HL-60 (cell line): ENCODE measurements around the gene TRAK2.

Source experiments
- DNase-seq, 2 experiments: peaks; one replicate each; pipeline ENCODE4 v3.0.0-alpha.2; 2010 to 2020; ENCODE audit warnings: low read depth in 1 of 2, low spot score in 1 of 2
- H3K27ac ChIP-seq: fragments of 250-450 bp; sonication (Bioruptor Pico); replicated peaks from 2 replicates; pipeline ENCODE4 v1.5.1; 2020; ENCODE audit warnings: mild to moderate bottlenecking, moderate library complexity
- H3K27me3 ChIP-seq: fragments of 250-450 bp; sonication (Bioruptor Pico); 2 replicates; pipeline ENCODE4 v1.5.1; 2021; ENCODE audit warnings: mild to moderate bottlenecking, moderate library complexity; ENCODE audit not compliant: insufficient read depth, poor library complexity, severe bottlenecking
- H3K4me3 ChIP-seq: replicated peaks from 2 replicates; pipeline ENCODE4 v1.5.1; 2011; ENCODE audit warnings: mild to moderate bottlenecking, control low read depth, low read length; ENCODE audit not compliant: insufficient read depth
- CTCF ChIP-seq: IDR thresholded peaks from one replicate; pipeline ENCODE4 v1.5.1; 2011; ENCODE audit warnings: low read length, control low read depth, inconsistent platforms; ENCODE audit not compliant: insufficient read depth
- GABPA ChIP-seq: IDR thresholded peaks from 2 replicates; pipeline ENCODE4 v1.6.1; 2012; ENCODE audit warnings: low read depth
- POLR2AphosphoS5 ChIP-seq: IDR thresholded peaks from 2 replicates; pipeline ENCODE4 v1.6.1; 2012; ENCODE audit warnings: low read depth
- SPI1 ChIP-seq: IDR thresholded peaks from 2 replicates; pipeline ENCODE4 v1.6.1; 2012; ENCODE audit warnings: low read depth, mild to moderate bottlenecking, borderline replicate concordance
- TF ChIP-seq, protein P1 (sequence below): IDR thresholded peaks from 2 replicates; pipeline ENCODE4 v1.6.1; 2012; ENCODE audit warnings: low read depth; ENCODE audit not compliant: insufficient replicate concordance

Gene TRAK2

DNA sequence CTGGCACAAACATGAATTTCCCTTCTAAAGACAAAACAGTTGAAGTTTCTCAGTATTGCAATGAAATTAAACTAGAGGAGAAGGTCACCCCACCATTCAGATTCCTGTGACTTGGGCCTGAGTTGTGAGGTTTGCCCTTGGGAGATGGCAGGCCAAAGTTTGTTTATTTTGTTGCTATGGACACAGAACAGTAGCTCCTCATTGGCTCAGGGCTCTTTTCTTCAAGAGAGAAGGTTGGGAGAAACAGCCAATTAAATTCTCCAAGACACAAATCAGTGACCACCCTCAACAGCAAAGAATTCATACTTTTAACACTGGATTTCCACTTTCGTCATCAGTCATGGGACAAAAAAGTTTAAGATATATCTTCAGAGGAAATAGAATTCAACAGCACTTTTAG is 94.0 kb downstream of the TRAK2 start, which contains the start of gene FLACC1:
Gene FLACC1, minus strand, starts transcription at position 125 of the 400 bp plus-strand sequence. CDS start 5,941 bp downstream, outside the sequence.
- DNase-seq: no peak
- Histone ChIP-seq H3K27me3 (no peaks in the 10 kb centered on the region), H3K27ac (no peak within 1 kb of the TSS), H3K4me3 (no peak within 1 kb of the TSS)
- TF ChIP-seq POLR2AphosphoS5: no peak
- TF ChIP-seq, protein P1, sequence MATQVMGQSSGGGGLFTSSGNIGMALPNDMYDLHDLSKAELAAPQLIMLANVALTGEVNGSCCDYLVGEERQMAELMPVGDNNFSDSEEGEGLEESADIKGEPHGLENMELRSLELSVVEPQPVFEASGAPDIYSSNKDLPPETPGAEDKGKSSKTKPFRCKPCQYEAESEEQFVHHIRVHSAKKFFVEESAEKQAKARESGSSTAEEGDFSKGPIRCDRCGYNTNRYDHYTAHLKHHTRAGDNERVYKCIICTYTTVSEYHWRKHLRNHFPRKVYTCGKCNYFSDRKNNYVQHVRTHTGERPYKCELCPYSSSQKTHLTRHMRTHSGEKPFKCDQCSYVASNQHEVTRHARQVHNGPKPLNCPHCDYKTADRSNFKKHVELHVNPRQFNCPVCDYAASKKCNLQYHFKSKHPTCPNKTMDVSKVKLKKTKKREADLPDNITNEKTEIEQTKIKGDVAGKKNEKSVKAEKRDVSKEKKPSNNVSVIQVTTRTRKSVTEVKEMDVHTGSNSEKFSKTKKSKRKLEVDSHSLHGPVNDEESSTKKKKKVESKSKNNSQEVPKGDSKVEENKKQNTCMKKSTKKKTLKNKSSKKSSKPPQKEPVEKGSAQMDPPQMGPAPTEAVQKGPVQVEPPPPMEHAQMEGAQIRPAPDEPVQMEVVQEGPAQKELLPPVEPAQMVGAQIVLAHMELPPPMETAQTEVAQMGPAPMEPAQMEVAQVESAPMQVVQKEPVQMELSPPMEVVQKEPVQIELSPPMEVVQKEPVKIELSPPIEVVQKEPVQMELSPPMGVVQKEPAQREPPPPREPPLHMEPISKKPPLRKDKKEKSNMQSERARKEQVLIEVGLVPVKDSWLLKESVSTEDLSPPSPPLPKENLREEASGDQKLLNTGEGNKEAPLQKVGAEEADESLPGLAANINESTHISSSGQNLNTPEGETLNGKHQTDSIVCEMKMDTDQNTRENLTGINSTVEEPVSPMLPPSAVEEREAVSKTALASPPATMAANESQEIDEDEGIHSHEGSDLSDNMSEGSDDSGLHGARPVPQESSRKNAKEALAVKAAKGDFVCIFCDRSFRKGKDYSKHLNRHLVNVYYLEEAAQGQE: no peak
- TF ChIP-seq CTCF: no peak

- DNase-seq: no peak
Observed at GRCh38 chr2:201353116-201353515, 98.1 kb downstream of the TRAK2 start.

DNA sequence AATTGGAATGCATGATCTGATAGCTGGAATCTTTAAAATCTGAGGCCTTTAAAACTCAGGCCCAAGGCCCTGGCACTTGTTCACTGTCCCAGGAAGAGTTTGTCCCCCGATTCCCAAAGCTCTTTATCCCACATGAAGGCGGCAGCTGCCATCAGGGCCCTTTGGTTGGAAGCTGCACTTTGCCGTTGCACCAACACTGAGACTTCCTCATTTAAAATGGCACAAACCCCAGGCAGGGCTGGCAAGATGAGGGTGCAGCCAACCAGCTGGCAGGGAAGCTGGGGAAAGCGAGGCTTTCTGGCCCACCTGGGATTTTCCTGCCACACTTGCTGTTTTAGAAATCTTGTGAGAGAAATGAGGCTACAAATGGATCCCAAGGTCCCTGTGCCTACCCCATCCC is 100.4 kb downstream of the TRAK2 start:
- DNase-seq: peak in 1 of 2 experiments; percentile 55
- Histone ChIP-seq H3K27me3 (no peaks in the 10 kb centered on the region), H3K27ac (no peak overlapping the region; the same call in 1 of the 2 replicates), H3K4me3 (no peak overlapping the region)
- TF ChIP-seq CTCF (no peak), SPI1 (peak; percentile 84)
- TF ChIP-seq, protein P1: no peak

More at GRCh38 chr2:201353116-201353515, 98.1 kb downstream of the TRAK2 start:
- H3K27ac ChIP-seq: no peak overlapping the region
- TF ChIP-seq GABPA (no peak), SPI1 (no peak), POLR2AphosphoS5 (no peak), CTCF (no peak)
- TF ChIP-seq, protein P1: no peak
- no peaks in the 10 kb centered on the region for H3K27me3 ChIP-seq
- no peak overlapping the region for H3K4me3 ChIP-seq
